GM19023 (cell line): ENCODE measurements around the gene SLC22A9.

ENCODE experiments used
- ATAC-seq: cut with Tn5 transposase; IDR thresholded peaks from one replicate; pipeline ENCODE4 v1.9.1; 2021; ENCODE audit warnings: mild to moderate bottlenecking, moderate library complexity; ENCODE audit not compliant: unreplicated experiment

SLC22A9 gene

DNA sequence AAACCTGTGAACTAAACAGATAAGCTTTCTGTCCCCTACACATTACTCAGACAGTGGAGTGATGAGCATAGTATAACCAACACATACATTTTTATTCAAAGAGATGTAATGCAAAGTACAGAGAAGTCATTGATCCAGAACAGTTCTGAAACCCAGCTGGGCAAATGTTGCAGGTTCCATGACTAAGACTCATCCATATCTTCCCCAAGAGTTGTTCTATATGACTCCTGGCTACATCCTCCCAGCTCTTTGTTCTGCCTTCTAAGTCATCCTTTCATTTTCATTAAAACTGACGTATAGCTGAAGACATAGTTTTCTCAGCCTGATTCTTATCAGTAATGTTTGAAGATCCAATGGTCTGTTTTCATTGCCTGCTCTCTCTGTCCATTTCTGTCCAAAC, 74.1 kb downstream of the SLC22A9 start:
- no peak for ATAC-seq

DNA sequence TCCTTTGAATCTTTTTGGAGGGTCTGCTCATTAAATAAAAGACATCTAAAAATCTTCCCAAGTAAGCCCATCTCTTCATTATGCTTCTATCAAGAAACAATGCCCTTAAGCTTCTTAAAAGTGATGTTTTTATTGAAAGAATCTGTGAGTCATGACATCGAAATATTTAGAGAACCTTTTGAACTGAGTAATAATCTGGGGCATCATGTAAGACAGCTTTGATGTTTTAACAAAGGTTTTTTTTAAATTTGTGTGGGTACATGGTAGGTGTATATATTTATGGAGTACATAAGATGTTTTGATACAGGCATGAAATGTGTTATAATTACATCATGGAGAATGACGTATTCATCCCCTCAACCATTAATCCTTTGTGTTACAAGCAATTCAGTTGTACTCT, 74.6 kb downstream of the SLC22A9 start:
- no peak for ATAC-seq

DNA sequence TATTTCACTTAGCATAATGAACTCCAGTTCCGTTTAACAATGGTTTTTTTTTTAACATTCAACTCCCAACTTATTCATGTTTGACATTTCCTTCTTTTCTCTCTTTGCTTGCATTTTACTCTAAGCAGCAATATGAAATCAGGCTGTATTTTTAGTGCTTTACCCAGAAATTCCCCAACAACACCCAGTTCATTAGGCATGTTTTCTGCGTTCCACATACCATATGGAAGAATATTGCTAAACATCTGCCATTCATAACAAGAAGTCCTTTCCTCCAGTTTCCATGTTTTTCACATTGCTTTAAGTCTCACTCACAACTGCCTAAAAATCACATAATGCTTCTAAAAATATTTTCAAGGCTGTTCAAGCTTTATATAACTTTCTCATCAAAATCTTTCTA, 75.5 kb downstream of the SLC22A9 start:
- ATAC-seq: no peak

DNA sequence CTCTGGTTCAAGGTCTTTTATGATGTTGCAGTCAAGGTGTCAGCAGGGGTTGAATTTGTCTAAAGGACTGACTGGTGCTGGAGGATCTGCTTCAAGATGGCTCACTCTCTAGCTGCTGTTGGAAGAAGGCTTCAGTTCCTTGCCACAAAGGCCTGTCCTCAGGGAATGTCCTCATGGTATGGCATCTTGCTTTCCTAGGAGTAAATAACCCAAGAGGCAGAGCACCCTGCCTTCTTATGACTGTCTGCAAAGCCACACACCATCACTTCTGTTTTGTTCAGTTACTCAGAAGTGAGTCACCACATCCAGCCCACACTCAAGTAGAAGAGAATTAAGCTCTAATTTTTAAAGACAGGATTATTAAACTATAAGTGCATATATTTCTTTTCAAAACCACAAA, 76.1 kb downstream of the SLC22A9 start:
- ATAC-seq: no peak

DNA sequence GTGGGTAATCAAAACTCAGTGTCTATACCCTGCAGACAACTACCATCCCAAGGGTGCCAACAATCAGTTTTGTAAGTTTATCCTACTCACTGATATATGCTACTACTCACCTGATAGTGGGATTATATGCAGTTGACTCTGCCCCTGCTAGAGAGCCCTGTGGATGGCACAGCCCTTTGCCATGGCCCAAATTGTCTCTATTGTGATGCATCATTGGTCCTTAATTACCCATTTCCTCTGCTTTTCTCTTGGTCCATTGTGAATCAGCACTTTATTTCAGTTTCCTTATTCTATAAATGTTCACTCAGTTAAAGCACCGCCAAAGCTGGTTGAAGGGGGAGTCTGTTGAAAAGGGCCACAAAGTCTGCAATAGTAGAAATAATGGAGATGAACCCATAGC, 79.1 kb downstream of the SLC22A9 start:
- ATAC-seq: no peak

DNA sequence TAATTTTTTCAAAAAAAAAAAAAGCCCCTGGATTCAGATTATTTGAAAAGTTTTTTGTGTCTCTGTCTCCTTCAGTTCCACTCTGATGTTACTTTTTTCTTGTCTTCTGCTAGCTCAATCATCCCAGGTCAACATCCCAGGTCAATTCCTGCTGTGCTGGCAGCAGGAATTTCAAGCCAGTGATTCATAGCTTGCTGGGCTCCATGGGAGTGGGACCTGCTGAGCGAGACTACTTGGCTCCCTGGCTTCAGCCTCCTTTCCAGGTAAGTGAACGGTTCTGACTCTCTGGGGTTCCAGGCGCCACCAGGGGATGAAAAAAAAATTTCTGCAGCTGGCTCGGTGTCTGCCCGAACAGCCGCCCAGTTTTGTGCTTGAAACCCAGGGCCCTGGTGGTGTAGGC, 90.0 kb downstream of the SLC22A9 start:
- ATAC-seq: no peak
